Upper lobe of right lung (tissue), 1 donor: ENCODE data around the gene ZNF609. TPM values are rescaled to one million over a fixed set of nuclear protein-coding genes. Genes with fewer than 3 reads are reported as not detected.

Source experiments
- ATAC-seq: fragments of 200-7000 bp; cut with Tn5 transposase; one replicate; pipeline ENCODE4 v1.9.1; 2020; ENCODE audit warnings: mild to moderate bottlenecking, moderate library complexity
- DNase-seq: peaks from one replicate; pipeline ENCODE4 v3.0.0-alpha.2; 2020
- H3K27ac ChIP-seq: fragments of 200-600 bp; one replicate; pipeline ENCODE4 v1.8.0; 2022
- H3K27me3 ChIP-seq: fragments of 200-600 bp; one replicate; pipeline ENCODE4 v1.8.0; 2022; ENCODE audit warnings: mild to moderate bottlenecking
- H3K36me3 ChIP-seq: fragments of 200-600 bp; one replicate; pipeline ENCODE4 v1.8.0; 2022
- H3K4me1 ChIP-seq: fragments of 200-600 bp; one replicate; pipeline ENCODE4 v1.8.0; 2022
- H3K4me3 ChIP-seq: fragments of 200-600 bp; one replicate; pipeline ENCODE4 v1.8.0; 2022; ENCODE audit warnings: mild to moderate bottlenecking
- H3K9me3 ChIP-seq: fragments of 200-600 bp; one replicate; pipeline ENCODE4 v1.8.0; 2022
- CTCF ChIP-seq: fragments of 200-600 bp; IDR thresholded peaks from one replicate; pipeline ENCODE4 v1.8.0; 2022; ENCODE audit warnings: antibody characterized with exemption
- intact Hi-C: fragments of 100-400 bp; cut with DNase I; formaldehyde crosslinking; loops from one replicate; pipeline ENCODE4 v1.11.0; 2022
- total RNA-seq: library from RNA; stranded (reverse); fragmentation: NEBNext Ultra II Directional; extraction: Animal tissue kit (Norgen Biotek cat#: 25700); gene quantifications from one replicate; pipeline ENCODE4 v1.2.1, GENCODE V29; 2021
- donor health status: DM: no; HTN: yes; CAD: no; lungs with severe emphysema.

The ZNF609 gene
- total RNA-seq, 1 donor from 2014 or later = 45.4 TPM

- DNase-seq (no peak), ATAC-seq (peak; percentile 83)
- no peak overlapping the region for H3K4me3 ChIP-seq
- peaks cover 3% of the 10 kb centered on the region for H3K36me3 ChIP-seq
- H3K27me3 ChIP-seq = no peaks in the 10 kb centered on the region
- no peaks in the 10 kb centered on the region for H3K9me3 ChIP-seq
- H3K4me1 ChIP-seq = peaks cover 15% of the 10 kb centered on the region
- no peak overlapping the region for H3K27ac ChIP-seq
- no peak for TF ChIP-seq CTCF
- intact Hi-C loops = no loop called here
These were observed 106.5 kb downstream of the ZNF609 start for GRCh38 chr15:64566629-64567427.

GRCh38 chr15:64568765-64569164 lies 108.4 kb downstream of the ZNF609 start:
- no peak for TF ChIP-seq CTCF
- Histone ChIP-seq H3K36me3 (peaks cover 3% of the 10 kb centered on the region), H3K27ac (no peak overlapping the region), H3K4me3 (no peak overlapping the region), H3K27me3 (no peaks in the 10 kb centered on the region), H3K9me3 (no peaks in the 10 kb centered on the region), H3K4me1 (peaks cover 18% of the 10 kb centered on the region)
- no peak for ATAC-seq
- DNase-seq = no peak
- intact Hi-C loops = no loop called here

- peak; percentile 47 for ATAC-seq
- no peak for DNase-seq
- Histone ChIP-seq H3K27ac (no peak overlapping the region), H3K9me3 (no peaks in the 10 kb centered on the region), H3K36me3 (no peaks in the 10 kb centered on the region), H3K4me1 (peaks cover 14% of the 10 kb centered on the region), H3K4me3 (no peak overlapping the region), H3K27me3 (no peaks in the 10 kb centered on the region)
- intact Hi-C loops = no loop called here
- no peak for TF ChIP-seq CTCF
These were observed 111.5 kb downstream of the ZNF609 start for GRCh38 chr15:64571857-64572291.

- Histone ChIP-seq H3K27ac (no peak overlapping the region), H3K4me3 (no peak overlapping the region), H3K27me3 (no peaks in the 10 kb centered on the region), H3K36me3 (no peaks in the 10 kb centered on the region), H3K9me3 (no peaks in the 10 kb centered on the region), H3K4me1 (peaks cover 12% of the 10 kb centered on the region)
- DNase-seq (no peak), ATAC-seq (no peak)
- no peak for TF ChIP-seq CTCF
- intact Hi-C loops = no loop called here
These were observed 112.5 kb downstream of the ZNF609 start for GRCh38 chr15:64572856-64573255.

GRCh38 chr15:64574301-64575017 lies 114.1 kb downstream of the ZNF609 start:
- no peaks in the 10 kb centered on the region for H3K36me3 ChIP-seq
- H3K9me3 ChIP-seq = no peaks in the 10 kb centered on the region
- intact Hi-C loops = no loop called here
- ATAC-seq (no peak), DNase-seq (no peak)
- H3K27ac ChIP-seq = no peak overlapping the region
- no peak overlapping the region for H3K4me3 ChIP-seq
- TF ChIP-seq CTCF = no peak
- H3K4me1 ChIP-seq = peaks cover 12% of the 10 kb centered on the region
- H3K27me3 ChIP-seq = no peaks in the 10 kb centered on the region
